Suprapubic skin (tissue), 3 donors: ENCODE data around the gene RELT.

Experiments
- POLR2A ChIP-seq, 2 donors: fragments of 450-650 bp; IDR thresholded peaks; one replicate each; pipeline ENCODE4 v1.6.1; 2017; ENCODE audit warnings: antibody characterized with exemption in 2 of 2, mild to moderate bottlenecking in 2 of 2, moderate library complexity in 2 of 2
- TF ChIP-seq, protein P1 (sequence below), 2 donors: fragments of 200-600 bp in 1 of 2; fragments of 450-650 bp in 1 of 2; sonication (generic) in 1 of 2; IDR thresholded peaks; one replicate each; pipeline ENCODE4 v1.5.1; 2016 to 2019; ENCODE audit warnings: antibody characterized with exemption in 2 of 2, mild to moderate bottlenecking in 1 of 2, moderate library complexity in 1 of 2

DNA sequence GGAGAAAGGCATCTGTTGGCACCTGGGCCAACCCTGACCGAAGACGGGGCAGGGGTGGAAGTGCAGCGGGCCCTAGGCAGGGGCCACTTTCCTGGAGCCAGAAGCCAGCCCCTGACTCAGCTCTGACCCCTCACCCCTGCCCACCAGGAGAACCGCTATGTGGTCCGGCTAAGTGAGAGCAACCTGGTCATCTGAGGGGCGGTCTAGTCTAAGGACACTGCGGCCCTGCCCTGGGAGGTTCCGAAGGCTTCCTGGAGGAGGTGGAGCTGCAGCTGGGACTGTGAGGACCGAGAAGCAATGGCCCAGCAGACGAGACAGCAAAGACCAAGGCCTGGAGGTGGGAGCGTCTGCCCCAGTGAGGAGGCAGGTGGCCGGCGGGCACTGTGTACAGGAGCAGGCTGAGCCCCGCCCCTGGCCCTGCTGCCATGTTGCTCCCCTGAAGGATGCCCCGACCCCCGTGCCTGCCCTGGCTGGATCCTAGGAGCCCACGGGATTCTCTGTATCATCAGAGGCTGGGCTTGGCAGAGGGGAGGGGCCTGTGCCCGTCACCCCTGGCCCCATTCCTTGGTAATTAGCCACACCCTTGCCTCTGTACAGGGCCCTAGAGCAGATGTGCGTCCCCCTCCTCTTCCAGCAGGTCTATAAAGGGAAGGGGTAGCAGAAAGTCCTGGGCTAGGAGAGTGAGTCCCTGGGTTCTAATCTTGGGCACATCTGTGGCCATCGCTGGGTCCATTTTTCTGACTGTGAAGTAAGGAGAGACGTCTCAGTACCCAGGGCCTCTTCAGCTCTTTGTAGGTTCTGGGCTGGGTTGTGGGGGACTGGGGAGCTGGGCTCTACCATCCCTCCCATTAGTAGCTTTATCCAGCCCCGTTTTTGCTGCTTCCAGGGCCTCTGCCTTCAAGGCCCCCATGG is 19.4 kb downstream of the RELT start:
- TF ChIP-seq, protein P1, sequence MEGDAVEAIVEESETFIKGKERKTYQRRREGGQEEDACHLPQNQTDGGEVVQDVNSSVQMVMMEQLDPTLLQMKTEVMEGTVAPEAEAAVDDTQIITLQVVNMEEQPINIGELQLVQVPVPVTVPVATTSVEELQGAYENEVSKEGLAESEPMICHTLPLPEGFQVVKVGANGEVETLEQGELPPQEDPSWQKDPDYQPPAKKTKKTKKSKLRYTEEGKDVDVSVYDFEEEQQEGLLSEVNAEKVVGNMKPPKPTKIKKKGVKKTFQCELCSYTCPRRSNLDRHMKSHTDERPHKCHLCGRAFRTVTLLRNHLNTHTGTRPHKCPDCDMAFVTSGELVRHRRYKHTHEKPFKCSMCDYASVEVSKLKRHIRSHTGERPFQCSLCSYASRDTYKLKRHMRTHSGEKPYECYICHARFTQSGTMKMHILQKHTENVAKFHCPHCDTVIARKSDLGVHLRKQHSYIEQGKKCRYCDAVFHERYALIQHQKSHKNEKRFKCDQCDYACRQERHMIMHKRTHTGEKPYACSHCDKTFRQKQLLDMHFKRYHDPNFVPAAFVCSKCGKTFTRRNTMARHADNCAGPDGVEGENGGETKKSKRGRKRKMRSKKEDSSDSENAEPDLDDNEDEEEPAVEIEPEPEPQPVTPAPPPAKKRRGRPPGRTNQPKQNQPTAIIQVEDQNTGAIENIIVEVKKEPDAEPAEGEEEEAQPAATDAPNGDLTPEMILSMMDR (IDR thresholded peaks at IDR 0.05) = no peak
- TF ChIP-seq POLR2A (IDR thresholded peaks at IDR 0.05) = no peak
